Spinal cord (tissue), 10 donors: ENCODE data around the gene ADNP2. TPM values are rescaled to one million over a fixed set of nuclear protein-coding genes. Genes with fewer than 3 reads are reported as not detected.

Experiments
- DNase-seq, 6 donors: peaks; one replicate each; pipeline versions ENCODE4 v3.0.0 to v3.0.0-alpha.2; 2013 to 2015; ENCODE audit warnings: low spot score in 6 of 6, low read depth in 4 of 6
- H3K27ac ChIP-seq: one replicate; pipeline ENCODE4 v1.5.1; 2013; ENCODE audit warnings: low read depth, low read length, control low read depth
- H3K27me3 ChIP-seq: one replicate; pipeline ENCODE4 v1.6.1; 2013; ENCODE audit warnings: low read length; ENCODE audit not compliant: control insufficient read depth, insufficient read depth
- H3K36me3 ChIP-seq: one replicate; pipeline ENCODE4 v1.6.1; 2013; ENCODE audit warnings: low read length; ENCODE audit not compliant: control insufficient read depth, insufficient read depth
- H3K4me1 ChIP-seq: one replicate; pipeline ENCODE4 v1.6.1; 2013; ENCODE audit warnings: low read length; ENCODE audit not compliant: control insufficient read depth, insufficient read depth
- H3K4me3 ChIP-seq: one replicate; pipeline ENCODE4 v1.5.1; 2013; ENCODE audit warnings: low read depth, low read length, control low read depth
- H3K9me3 ChIP-seq: one replicate; pipeline ENCODE4 v1.6.1; 2013; ENCODE audit warnings: low read length; ENCODE audit not compliant: control insufficient read depth, insufficient read depth
- WGBS: methylation state at CpG from one replicate; pipeline ENCODE4 v1.1.5; 2013; ENCODE audit warnings: missing lambda C conversion rate; ENCODE audit not compliant: insufficient coverage; 5-methylcytosine and 5-hydroxymethylcytosine counted together
- polyA plus RNA-seq, 2 donors: library from polyadenylated mRNA; unstranded; fragments of 120-200 nt; gene quantifications; one replicate each; pipeline ENCODE4 v1.2.1, GENCODE V29; 2013; ENCODE audit not compliant: insufficient read length in 2 of 2
- total RNA-seq, 2 donors: library from RNA; depleted of rRNA in 1 of 2; stranded (reverse); fragments of 120-200 nt in 1 of 2; fragments of >200 nt in 1 of 2; gene quantifications; one replicate each; pipeline versions ENCODE4 v1.2.3 to v1.2.4, GENCODE V29; 2013 to 2014
- donor health status: healthy.

ADNP2 gene
- total and polyA plus RNA-seq, 4 donors, result 13.9 to 18.9 (median 16.5) TPM

DNA sequence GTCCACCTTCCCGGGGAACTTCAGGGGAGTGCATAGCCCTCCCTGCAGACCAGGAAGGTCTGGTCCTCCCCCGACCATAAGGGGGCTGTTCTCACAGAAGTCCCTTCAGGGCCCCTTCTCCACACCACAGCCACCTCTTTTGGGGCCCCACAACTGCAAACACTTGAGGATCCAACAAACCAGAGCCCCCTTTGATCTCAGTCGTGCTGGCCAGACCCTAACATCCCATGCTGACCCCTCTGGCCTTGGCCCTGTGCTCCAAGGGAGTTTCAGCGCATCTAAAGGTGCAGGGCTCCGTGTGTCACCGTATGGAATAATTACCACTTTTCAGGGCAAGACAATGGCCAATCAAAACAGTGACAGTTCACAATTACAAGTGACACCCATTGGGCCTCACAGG lies 57.7 kb downstream of the ADNP2 start:
- Histone ChIP-seq H3K36me3 (peaks cover 18% of the 10 kb centered on the region), H3K4me1 (peaks cover 25% of the 10 kb centered on the region), H3K9me3 (no peaks in the 10 kb centered on the region), H3K27me3 (no peaks in the 10 kb centered on the region), H3K4me3 (no peak overlapping the region), H3K27ac (no peak overlapping the region)
- no peak for DNase-seq
- WGBS, result 78% methylated on average over 6 of the region's 6 CpGs

DNA sequence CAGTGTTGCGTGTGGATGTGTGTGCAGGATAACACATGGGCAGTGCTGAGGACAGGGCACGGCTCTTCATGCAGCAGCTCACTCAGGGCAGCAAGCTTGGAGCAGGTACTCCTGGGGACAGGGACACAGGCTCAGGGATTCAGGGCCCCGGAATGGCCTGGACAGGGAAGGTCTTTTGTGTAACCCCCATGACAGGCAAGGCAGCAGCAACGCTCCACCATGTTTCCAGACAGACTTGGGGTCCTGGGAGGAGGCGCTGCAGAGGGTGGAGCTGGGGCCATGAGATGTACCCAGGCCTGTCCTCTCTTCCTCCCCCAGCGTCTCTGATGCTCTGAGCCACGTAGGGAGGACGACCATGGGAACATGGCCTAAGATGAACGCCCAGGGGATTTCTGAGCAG lies 58.3 kb downstream of the ADNP2 start:
- no peak overlapping the region for H3K27ac ChIP-seq
- no peak for DNase-seq
- WGBS, result 93% methylated on average over 9 of the region's 9 CpGs
- peaks cover 23% of the 10 kb centered on the region for H3K4me1 ChIP-seq
- no peak overlapping the region for H3K4me3 ChIP-seq
- H3K27me3 ChIP-seq, result no peaks in the 10 kb centered on the region
- H3K36me3 ChIP-seq, result peaks cover 15% of the 10 kb centered on the region
- H3K9me3 ChIP-seq, result no peaks in the 10 kb centered on the region

DNA sequence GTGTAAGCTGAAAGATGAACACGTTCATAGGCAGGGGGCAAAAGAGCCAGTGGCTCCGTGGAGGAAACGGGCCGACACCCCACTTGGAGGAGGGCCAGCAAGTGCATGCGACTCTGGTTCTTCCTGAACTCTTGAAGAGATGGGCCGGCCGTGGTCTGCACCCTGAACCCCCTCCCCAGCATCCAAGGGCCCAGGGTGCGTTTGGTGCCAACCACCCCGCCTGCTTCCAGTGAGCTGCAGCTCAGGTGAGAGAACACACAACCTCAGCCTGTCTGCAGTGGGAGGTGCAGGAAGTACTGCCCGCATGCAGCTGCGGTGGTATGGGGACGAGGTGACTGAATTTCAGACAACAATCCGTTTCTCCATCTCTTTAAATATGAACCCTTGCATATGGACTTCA lies 58.9 kb downstream of the ADNP2 start:
- no peak overlapping the region for H3K4me3 ChIP-seq
- WGBS, result 86% methylated on average over 9 of the region's 13 CpGs
- peaks cover 23% of the 10 kb centered on the region for H3K4me1 ChIP-seq
- H3K36me3 ChIP-seq, result peaks cover 12% of the 10 kb centered on the region
- H3K27me3 ChIP-seq, result no peaks in the 10 kb centered on the region
- H3K27ac ChIP-seq, result no peak overlapping the region
- DNase-seq, result no peak
- no peaks in the 10 kb centered on the region for H3K9me3 ChIP-seq

DNA sequence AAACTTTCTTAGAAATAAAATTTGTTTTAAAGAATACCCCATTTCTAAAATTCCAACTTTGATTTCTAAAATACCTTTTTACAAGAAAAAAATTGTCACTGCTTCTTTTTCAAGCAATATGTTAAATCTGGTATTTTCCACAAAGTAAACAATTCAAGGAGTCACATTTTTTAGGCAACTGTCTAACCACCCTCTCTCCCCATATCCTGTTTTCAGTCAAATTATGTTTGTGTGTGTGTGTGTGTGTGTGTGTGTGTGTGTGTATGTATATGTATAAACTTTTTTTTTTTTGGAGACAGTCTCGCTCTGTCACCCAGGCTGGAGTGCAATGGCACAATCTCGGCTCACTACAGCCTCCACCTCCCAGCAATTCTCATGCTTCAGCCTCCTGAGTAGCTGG lies 59.3 kb downstream of the ADNP2 start:
- H3K4me3 ChIP-seq, result no peak overlapping the region
- H3K36me3 ChIP-seq, result peaks cover 12% of the 10 kb centered on the region
- no peaks in the 10 kb centered on the region for H3K9me3 ChIP-seq
- H3K27me3 ChIP-seq, result no peaks in the 10 kb centered on the region
- no peak overlapping the region for H3K27ac ChIP-seq
- no peak for DNase-seq
- peaks cover 23% of the 10 kb centered on the region for H3K4me1 ChIP-seq
- 86% methylated on average over 1 of the region's 2 CpGs for WGBS

DNA sequence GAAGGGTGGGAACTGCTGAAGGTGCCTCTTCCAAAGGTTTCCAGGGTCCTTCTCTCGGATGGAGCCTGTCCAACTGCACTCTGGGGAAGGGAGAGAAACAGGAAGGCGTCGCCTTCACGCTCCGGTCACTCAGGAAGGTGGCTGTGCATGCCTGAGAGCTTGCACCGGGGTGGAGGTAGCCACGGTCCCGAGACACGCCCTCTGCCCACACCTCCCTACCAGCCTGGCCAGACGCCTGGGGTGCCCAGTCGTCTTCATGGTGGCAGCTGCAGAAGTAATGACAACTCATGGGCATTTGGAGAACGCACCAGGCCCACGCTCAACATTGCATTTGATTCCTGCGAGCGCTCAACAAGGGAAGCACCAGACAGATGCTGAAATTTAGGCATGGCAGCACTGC lies 59.9 kb downstream of the ADNP2 start:
- Histone ChIP-seq H3K27me3 (no peaks in the 10 kb centered on the region), H3K27ac (no peak overlapping the region), H3K4me3 (no peak overlapping the region), H3K36me3 (peaks cover 7% of the 10 kb centered on the region), H3K9me3 (no peaks in the 10 kb centered on the region), H3K4me1 (peaks cover 23% of the 10 kb centered on the region)
- DNase-seq, result no peak
- 90% methylated on average over 11 of the region's 15 CpGs for WGBS

DNA sequence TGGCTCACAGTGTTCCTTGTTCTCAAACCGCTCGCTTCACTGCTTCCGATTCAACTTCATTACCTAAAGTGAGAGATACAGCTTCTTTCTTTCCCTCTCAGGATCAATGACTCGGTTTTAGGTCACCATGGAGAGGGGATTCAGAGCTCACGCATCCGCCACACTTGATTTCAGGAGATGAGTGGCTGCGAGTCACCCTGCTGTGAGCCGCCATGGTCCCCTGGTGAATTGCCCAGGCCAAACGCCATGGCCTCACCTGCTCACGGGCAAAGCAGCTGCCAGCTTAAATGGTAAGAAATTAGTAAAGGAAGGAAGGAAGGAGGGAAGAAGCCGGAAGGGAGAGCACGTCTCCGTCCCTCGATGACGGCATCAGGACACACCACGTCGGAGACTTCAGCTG lies 60.5 kb downstream of the ADNP2 start:
- H3K4me1 ChIP-seq, result peaks cover 23% of the 10 kb centered on the region
- H3K36me3 ChIP-seq, result peaks cover 7% of the 10 kb centered on the region
- 58% methylated on average over 16 of the region's 17 CpGs for WGBS
- DNase-seq, result peak in 1 of 6 donors; percentile 15
- no peak overlapping the region for H3K27ac ChIP-seq
- no peak overlapping the region for H3K4me3 ChIP-seq
- no peaks in the 10 kb centered on the region for H3K9me3 ChIP-seq
- H3K27me3 ChIP-seq, result no peaks in the 10 kb centered on the region

DNA sequence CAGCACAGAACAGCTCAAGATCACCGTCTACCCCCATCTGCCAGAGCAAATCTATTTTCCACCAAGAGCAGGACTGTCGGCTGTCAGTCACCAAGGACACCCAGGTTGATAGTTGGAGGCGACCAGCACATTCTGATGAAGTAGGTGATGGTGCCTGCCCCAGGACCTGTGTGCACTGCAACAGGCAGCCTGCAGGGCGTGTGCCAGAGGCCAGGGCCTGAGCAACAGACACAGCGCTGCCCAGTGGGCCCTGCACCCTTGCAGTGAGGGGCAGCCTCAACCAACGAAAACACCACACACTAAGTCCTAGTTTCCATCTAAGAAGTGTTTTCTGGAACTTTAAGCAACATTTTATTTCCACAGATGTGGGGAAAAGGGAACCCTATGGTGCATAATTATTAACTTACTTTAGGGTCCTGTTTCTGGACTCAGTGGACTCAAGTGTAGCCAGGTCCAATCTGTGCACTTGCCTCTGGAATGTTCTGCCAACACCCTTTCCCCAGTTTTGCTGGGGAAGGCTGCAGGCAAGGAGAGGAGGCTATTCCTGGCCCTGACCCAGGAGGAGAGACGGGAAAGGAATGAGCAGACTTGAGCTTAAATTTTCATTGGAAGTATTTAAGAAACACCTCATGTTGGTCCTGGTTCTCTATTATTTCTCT lies 61.5 kb downstream of the ADNP2 start:
- WGBS, result 89% methylated on average over 4 of the region's 7 CpGs
- Histone ChIP-seq H3K27ac (no peak overlapping the region), H3K9me3 (no peaks in the 10 kb centered on the region), H3K4me3 (no peak overlapping the region), H3K36me3 (peaks cover 7% of the 10 kb centered on the region), H3K27me3 (no peaks in the 10 kb centered on the region), H3K4me1 (peaks cover 23% of the 10 kb centered on the region)
- peak in 1 of 6 donors; percentile 40 for DNase-seq

DNA sequence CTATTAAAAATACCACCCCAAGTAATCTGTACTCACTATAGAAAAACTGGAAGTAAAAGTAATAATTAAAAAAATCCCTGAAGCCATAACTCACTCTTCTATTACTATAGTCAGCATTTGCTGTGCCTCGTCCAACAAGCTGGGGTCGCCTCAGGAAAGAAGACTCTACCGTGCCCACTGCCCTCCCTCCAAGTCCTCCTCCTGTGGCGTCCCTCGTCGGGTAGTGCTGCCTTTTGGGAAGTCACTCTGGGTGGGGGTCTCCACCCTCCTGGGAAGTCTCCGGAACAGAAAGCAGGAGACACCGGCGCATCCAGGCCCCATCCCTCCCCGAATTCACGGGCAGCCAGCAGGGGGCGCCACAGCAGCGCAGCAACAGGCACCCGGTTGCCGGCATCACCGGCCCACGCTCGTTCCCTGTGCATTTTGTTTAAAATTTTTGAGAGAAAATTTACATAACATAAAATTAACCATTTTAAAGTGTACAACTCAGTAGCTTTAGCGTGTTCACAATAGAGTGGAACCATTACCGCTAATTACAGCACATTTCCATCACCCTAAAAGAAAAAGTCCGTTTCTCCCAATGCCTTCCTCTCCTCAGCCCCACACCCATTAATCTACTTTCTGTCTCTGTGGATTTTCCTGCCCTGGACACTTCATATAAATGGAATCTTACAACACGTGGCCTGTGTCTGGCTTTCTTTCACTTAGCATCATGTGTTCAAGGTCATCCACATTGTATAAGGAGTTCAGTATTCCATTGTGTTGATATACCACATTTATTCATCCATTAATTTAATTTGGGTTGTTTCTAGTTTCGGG lies 62.2 kb downstream of the ADNP2 start:
- Histone ChIP-seq H3K4me3 (no peak overlapping the region), H3K36me3 (peaks cover 7% of the 10 kb centered on the region), H3K4me1 (peaks cover 24% of the 10 kb centered on the region), H3K27me3 (no peaks in the 10 kb centered on the region), H3K9me3 (no peaks in the 10 kb centered on the region), H3K27ac (no peak overlapping the region)
- DNase-seq, result peak in 2 of 6 donors; percentile 35 to 58
- 41% methylated on average over 16 of the region's 23 CpGs for WGBS

DNA sequence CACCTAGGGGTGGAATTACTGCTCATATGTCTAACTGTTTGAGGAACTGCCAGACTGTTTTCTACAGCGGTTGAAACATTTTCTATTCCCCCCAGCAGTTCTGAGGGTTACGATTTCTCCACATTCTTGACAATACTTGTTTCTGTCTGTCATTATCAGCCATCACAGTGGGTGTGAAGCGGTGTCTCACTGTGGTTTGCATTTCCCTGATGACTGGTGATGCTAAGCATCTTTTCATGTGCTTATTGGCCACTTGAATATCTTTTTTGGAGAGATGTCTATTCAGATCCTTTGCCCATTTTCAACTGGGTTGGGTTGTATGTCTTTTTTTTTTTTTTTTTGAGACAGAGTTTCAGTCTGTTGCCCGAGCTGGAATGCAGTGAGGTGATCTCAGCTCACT lies 63.0 kb downstream of the ADNP2 start:
- no peak overlapping the region for H3K4me3 ChIP-seq
- no peak overlapping the region for H3K27ac ChIP-seq
- no peaks in the 10 kb centered on the region for H3K9me3 ChIP-seq
- WGBS, result 76% methylated on average over 3 of the region's 4 CpGs
- no peak for DNase-seq
- H3K36me3 ChIP-seq, result peaks cover 11% of the 10 kb centered on the region
- H3K27me3 ChIP-seq, result no peaks in the 10 kb centered on the region
- H3K4me1 ChIP-seq, result peaks cover 32% of the 10 kb centered on the region

DNA sequence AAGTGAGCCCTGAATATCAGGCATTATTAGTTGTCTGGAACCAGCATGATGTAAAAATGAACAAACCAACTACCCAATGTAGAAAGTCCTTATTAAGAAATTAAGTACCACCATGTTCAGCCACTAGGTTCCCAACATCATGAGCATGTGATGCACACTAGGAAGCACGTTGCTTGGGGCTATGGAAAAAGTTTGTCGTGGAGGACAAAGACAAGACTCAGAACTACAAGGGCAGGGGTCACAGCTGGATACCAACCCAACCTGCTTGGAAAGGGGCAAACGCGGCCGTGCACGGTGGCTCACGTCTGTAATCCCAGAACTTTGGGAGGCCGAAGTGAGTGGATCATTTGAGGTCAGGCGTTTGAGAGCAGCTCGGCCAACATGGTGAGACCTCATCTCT lies 64.0 kb downstream of the ADNP2 start:
- Histone ChIP-seq H3K4me1 (peaks cover 34% of the 10 kb centered on the region), H3K27me3 (no peaks in the 10 kb centered on the region), H3K9me3 (no peaks in the 10 kb centered on the region), H3K27ac (no peak overlapping the region), H3K4me3 (no peak overlapping the region), H3K36me3 (peaks cover 12% of the 10 kb centered on the region)
- WGBS, result 95% methylated on average over 10 of the region's 10 CpGs
- DNase-seq, result no peak
